ACHN (cell line): Measurements from ENCODE around the gene TMEM44.

Experiments used
- DNase-seq: peaks from one replicate; pipeline ENCODE4 v3.0.0-alpha.2; 2015
- in situ Hi-C: cut with HindIII; loops from 2 replicates; pipeline ENCODE4 v1.10.0; 2017; ENCODE audit warnings: low sequenced_read_pairs, low pct_ligation_motif_present, low pct_unique_long_range_greater_than_20kb

Gene TMEM44

GRCh38 chr3:194588741-194589140 lies 44.5 kb downstream of the TMEM44 start:
- no peak for DNase-seq
- in situ Hi-C loops: no loop called here

GRCh38 chr3:194588236-194588635 lies 45.0 kb downstream of the TMEM44 start:
- in situ Hi-C loops: no loop called here
- no peak for DNase-seq

GRCh38 chr3:194587438-194587931 lies 45.7 kb downstream of the TMEM44 start:
- DNase-seq: no peak
- in situ Hi-C loops: no loop called here

- no peak for DNase-seq
- in situ Hi-C loops: no loop called here
Measured at GRCh38 chr3:194586836-194587235, 46.4 kb downstream of the TMEM44 start.

- in situ Hi-C loops: no loop called here
- DNase-seq: no peak
Measured at GRCh38 chr3:194585880-194586281, 47.3 kb downstream of the TMEM44 start.

GRCh38 chr3:194584866-194585265 lies 48.4 kb downstream of the TMEM44 start:
- in situ Hi-C loops: no loop called here
- no peak for DNase-seq

- in situ Hi-C loops: no loop called here
- DNase-seq: no peak
Measured at GRCh38 chr3:194584320-194584776, 48.9 kb downstream of the TMEM44 start.

GRCh38 chr3:194582196-194582905 lies 50.9 kb downstream of the TMEM44 start:
- in situ Hi-C loops: no loop called here
- DNase-seq: no peak

GRCh38 chr3:194579091-194579606 lies 54.1 kb downstream of the TMEM44 start:
- DNase-seq: no peak
- in situ Hi-C loops: no loop called here

GRCh38 chr3:194577986-194578905 lies 55.0 kb downstream of the TMEM44 start:
- in situ Hi-C loops: no loop called here
- peak; percentile 86 for DNase-seq

GRCh38 chr3:194575484-194576210 lies 57.6 kb downstream of the TMEM44 start:
- DNase-seq: peak; percentile 87
- in situ Hi-C loops: no loop called here

- DNase-seq: peak; percentile 72
- in situ Hi-C loops: no loop called here
Measured at GRCh38 chr3:194574639-194575483, 58.4 kb downstream of the TMEM44 start.

- in situ Hi-C loops: no loop called here
- peak; percentile 59 for DNase-seq
Measured at GRCh38 chr3:194573680-194574437, 59.4 kb downstream of the TMEM44 start.

GRCh38 chr3:194572944-194573491 lies 60.2 kb downstream of the TMEM44 start:
- peak; percentile 52 for DNase-seq
- in situ Hi-C loops: no loop called here

GRCh38 chr3:194572143-194572789 lies 61.0 kb downstream of the TMEM44 start:
- in situ Hi-C loops: no loop called here
- peak; percentile 73 for DNase-seq

- in situ Hi-C loops: no loop called here
- DNase-seq: no peak
Measured at GRCh38 chr3:194571491-194572142, 61.6 kb downstream of the TMEM44 start.
